ENCODE results near the gene RSPH4A.
"Not testable (repeated sequence)": the region's sequence is repeated elsewhere in the genome, so short reads cannot be mapped to it uniquely, and the experiment has no call there.

The RSPH4A gene

GRCh38 chr6:116615937-116616736 is at the start of gene RSPH4A:
Gene RSPH4A, plus strand, starts transcription at chr6:116616479. Its CDS starts 145 bp downstream, at chr6:116616624.
- peak; percentile 97 for DNase-seq (ENCODE audit: low read depth, low spot score)

- DNase-seq (ENCODE audit: low read depth, low spot score), result no peak
Observed at GRCh38 chr6:116568111-116568510, 48.2 kb upstream of the RSPH4A start.

GRCh38 chr6:116568821-116569755 is 47.2 kb upstream of the RSPH4A start:
- no peak for DNase-seq (ENCODE audit: low read depth, low spot score)

GRCh38 chr6:116570856-116571682 is 45.2 kb upstream of the RSPH4A start, which contains the start of gene RWDD1:
Gene RWDD1, plus strand, starts transcription at chr6:116571504. Its CDS starts 79 bp downstream, at chr6:116571583.
- peak; percentile 99 for DNase-seq (ENCODE audit: low read depth, low spot score)

- DNase-seq (ENCODE audit: low read depth, low spot score), result no peak
Observed at GRCh38 chr6:116571683-116572000, 44.6 kb upstream of the RSPH4A start.

GRCh38 chr6:116572162-116572561 is 44.1 kb upstream of the RSPH4A start:
- DNase-seq (ENCODE audit: low read depth, low spot score), result peak; percentile 20

- no peak for DNase-seq (ENCODE audit: low read depth, low spot score)
Observed at GRCh38 chr6:116575227-116575626, 41.1 kb upstream of the RSPH4A start.

GRCh38 chr6:116577486-116577885 is 38.8 kb upstream of the RSPH4A start:
- no peak for DNase-seq (ENCODE audit: low read depth, low spot score)

GRCh38 chr6:116578335-116578734 is 37.9 kb upstream of the RSPH4A start:
- DNase-seq (ENCODE audit: low read depth, low spot score), result no peak

- no peak for DNase-seq (ENCODE audit: low read depth, low spot score)
Observed at GRCh38 chr6:116579143-116579542, 37.1 kb upstream of the RSPH4A start.

GRCh38 chr6:116580198-116580597 is 36.1 kb upstream of the RSPH4A start:
- no peak for DNase-seq (ENCODE audit: low read depth, low spot score)

GRCh38 chr6:116586276-116586675 is 30.0 kb upstream of the RSPH4A start:
- DNase-seq (ENCODE audit: low read depth, low spot score), result no peak

- no peak for DNase-seq (ENCODE audit: low read depth, low spot score)
Observed at GRCh38 chr6:116586738-116587137, 29.5 kb upstream of the RSPH4A start.

- DNase-seq (ENCODE audit: low read depth, low spot score), result no peak
Observed at GRCh38 chr6:116595247-116595646, 21.0 kb upstream of the RSPH4A start.

- DNase-seq (ENCODE audit: low read depth, low spot score), result no peak
Observed at GRCh38 chr6:116596815-116597214, 19.5 kb upstream of the RSPH4A start.

GRCh38 chr6:116603916-116604315 is 12.4 kb upstream of the RSPH4A start:
- not testable (repeated sequence) for DNase-seq (ENCODE audit: low read depth, low spot score)

GRCh38 chr6:116604868-116605267 is 11.4 kb upstream of the RSPH4A start:
- not testable (repeated sequence) for DNase-seq (ENCODE audit: low read depth, low spot score)

GRCh38 chr6:116605935-116606334 is 10.3 kb upstream of the RSPH4A start:
- no peak for DNase-seq (ENCODE audit: low read depth, low spot score)

GRCh38 chr6:116611056-116611455 is 5.2 kb upstream of the RSPH4A start:
- no peak for DNase-seq (ENCODE audit: low read depth, low spot score)

GRCh38 chr6:116616737-116617053 is 416 bp downstream of the RSPH4A start:
- no peak for DNase-seq (ENCODE audit: low read depth, low spot score)

- DNase-seq (ENCODE audit: low read depth, low spot score), result no peak
Observed at GRCh38 chr6:116624036-116624805, 7.9 kb downstream of the RSPH4A start.
